ENCODE results near the gene TSEN2. TPM values are rescaled to one million over a fixed set of nuclear protein-coding genes. Genes with fewer than 3 reads are reported as not detected.
A peak's percentile ranks its signal among the peaks of the same experiment; 100 is the strongest.

Gene TSEN2
- total RNA-seq, 2 donors from 2014 or later, result 16.6 to 18.2 TPM

DNA sequence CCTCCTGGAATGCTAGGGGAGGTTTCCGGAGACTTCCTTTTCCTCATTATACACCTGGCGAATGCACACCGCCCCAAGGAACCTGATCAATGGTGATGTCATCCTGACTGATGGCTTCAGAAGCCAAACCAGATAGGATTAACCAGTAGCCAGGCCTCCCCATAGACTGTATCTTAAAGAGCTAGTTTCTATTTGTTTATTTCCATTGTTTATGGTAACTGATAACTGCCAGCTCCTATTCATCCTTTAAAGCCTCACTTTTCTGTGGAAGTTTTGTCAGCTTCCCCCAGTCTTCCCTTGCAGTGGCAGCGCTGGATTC is 61.2 kb downstream of the TSEN2 start, which contains the start of gene MKRN2OS:
TSS of gene MKRN2OS (minus strand) at position 27 of the 319 bp plus-strand sequence. CDS start 35 bp downstream, outside the sequence.
- TF ChIP-seq, protein P1, sequence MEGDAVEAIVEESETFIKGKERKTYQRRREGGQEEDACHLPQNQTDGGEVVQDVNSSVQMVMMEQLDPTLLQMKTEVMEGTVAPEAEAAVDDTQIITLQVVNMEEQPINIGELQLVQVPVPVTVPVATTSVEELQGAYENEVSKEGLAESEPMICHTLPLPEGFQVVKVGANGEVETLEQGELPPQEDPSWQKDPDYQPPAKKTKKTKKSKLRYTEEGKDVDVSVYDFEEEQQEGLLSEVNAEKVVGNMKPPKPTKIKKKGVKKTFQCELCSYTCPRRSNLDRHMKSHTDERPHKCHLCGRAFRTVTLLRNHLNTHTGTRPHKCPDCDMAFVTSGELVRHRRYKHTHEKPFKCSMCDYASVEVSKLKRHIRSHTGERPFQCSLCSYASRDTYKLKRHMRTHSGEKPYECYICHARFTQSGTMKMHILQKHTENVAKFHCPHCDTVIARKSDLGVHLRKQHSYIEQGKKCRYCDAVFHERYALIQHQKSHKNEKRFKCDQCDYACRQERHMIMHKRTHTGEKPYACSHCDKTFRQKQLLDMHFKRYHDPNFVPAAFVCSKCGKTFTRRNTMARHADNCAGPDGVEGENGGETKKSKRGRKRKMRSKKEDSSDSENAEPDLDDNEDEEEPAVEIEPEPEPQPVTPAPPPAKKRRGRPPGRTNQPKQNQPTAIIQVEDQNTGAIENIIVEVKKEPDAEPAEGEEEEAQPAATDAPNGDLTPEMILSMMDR (conservative IDR thresholded peaks at IDR 0.05), result no peak
- no peak within 1 kb of the TSS for H3K27ac ChIP-seq (ENCODE audit: low read depth, low read length)
- WGBS, 2 experiments (ENCODE audit: insufficient coverage in 1 of 2, insufficient read length in 1 of 2), result 60 to 73% methylated on average over 1 to 4 of the region's 4 CpGs
- Mint-ChIP-seq H3K27me3 (ENCODE audit: insufficient read depth) (peaks cover 4% of the 10 kb centered on the region), H3K4me3 (peak within 1 kb of the TSS; percentile 41), H3K27ac (peak within 1 kb of the TSS; percentile 79), H3K9me3 (no peaks in the 10 kb centered on the region), H3K36me3 (ENCODE audit: low read depth) (no peaks in the 10 kb centered on the region), H3K4me1 (peaks cover 20% of the 10 kb centered on the region)
- H3K36me3 ChIP-seq (ENCODE audit: control insufficient read depth, insufficient read depth, low read length), result no peaks in the 10 kb centered on the region
- H3K4me1 ChIP-seq (ENCODE audit: control insufficient read depth, insufficient read depth, low read length), result peaks cover 9% of the 10 kb centered on the region
- peak within 1 kb of the TSS; percentile 45 for H3K4me3 ChIP-seq (ENCODE audit: low read length)
- H3K27me3 ChIP-seq (ENCODE audit: control insufficient read depth, insufficient read depth, low read length, poor library complexity, severe bottlenecking), result peaks cover 6% of the 10 kb centered on the region
- H3K9ac ChIP-seq (ENCODE audit: extremely low read depth, low read length, poor library complexity, severe bottlenecking), result peak within 1 kb of the TSS; percentile 28
- no peaks in the 10 kb centered on the region for H3K9me3 ChIP-seq (ENCODE audit: control insufficient read depth, low read length)
- peak; percentile 75 for DNase-seq

DNA sequence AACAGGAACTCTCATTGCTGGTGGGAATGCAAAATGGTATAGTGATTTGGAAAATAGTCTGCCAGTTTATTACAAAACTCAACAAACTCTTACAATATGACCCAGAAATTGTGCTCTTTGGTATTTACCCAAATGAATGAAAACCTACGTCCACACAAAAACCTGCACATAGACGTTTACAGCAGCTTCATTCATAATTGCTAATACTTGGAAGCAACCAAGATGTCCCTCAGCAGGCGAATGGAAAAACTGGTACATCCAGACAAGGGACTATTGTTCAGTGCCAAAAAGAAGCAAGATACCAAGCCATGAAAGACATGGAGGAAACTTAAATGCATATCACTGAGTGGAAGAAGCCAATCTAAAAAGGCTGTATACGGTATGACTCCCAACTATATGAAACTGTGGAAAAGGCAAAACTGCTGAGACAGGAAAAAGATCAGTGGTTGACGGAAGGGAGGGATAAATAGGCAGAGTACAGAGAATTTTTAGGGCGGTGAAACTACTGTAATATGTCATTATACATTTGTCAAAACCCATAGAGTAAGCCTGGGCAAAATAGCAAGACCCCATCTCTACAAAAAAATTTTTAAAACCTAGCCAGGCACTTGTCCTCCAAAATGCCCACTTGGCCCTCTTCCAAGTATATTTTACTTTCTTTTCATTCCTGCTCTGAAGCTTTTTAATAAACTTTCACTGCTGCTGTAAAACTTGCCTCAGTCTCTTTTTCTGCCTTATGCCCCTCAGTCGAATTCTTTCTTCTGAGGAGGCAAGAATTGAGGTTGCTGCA is 65.9 kb downstream of the TSEN2 start:
- Histone ChIP-seq H3K4me3 (ENCODE audit: low read length) (no peak overlapping the region), H3K36me3 (ENCODE audit: control insufficient read depth, insufficient read depth, low read length) (no peaks in the 10 kb centered on the region), H3K27me3 (ENCODE audit: control insufficient read depth, insufficient read depth, low read length, poor library complexity, severe bottlenecking) (peaks cover 9% of the 10 kb centered on the region), H3K9ac (ENCODE audit: extremely low read depth, low read length, poor library complexity, severe bottlenecking) (no peak overlapping the region), H3K4me1 (ENCODE audit: control insufficient read depth, insufficient read depth, low read length) (peaks cover 3% of the 10 kb centered on the region), H3K9me3 (ENCODE audit: control insufficient read depth, low read length) (no peaks in the 10 kb centered on the region), H3K27ac (ENCODE audit: low read depth, low read length) (no peak overlapping the region)
- Mint-ChIP-seq H3K9me3 (no peaks in the 10 kb centered on the region), H3K4me3 (no peak overlapping the region), H3K27me3 (ENCODE audit: insufficient read depth) (peaks cover 13% of the 10 kb centered on the region), H3K36me3 (ENCODE audit: low read depth) (no peaks in the 10 kb centered on the region), H3K4me1 (peaks cover 11% of the 10 kb centered on the region), H3K27ac (no peak overlapping the region)
- TF ChIP-seq, protein P1 (conservative IDR thresholded peaks at IDR 0.05), result no peak
- no peak for DNase-seq
- WGBS, 2 experiments (ENCODE audit: insufficient coverage in 1 of 2, insufficient read length in 1 of 2), result 82 to 85% methylated on average over 6 to 7 of the region's 7 CpGs

DNA sequence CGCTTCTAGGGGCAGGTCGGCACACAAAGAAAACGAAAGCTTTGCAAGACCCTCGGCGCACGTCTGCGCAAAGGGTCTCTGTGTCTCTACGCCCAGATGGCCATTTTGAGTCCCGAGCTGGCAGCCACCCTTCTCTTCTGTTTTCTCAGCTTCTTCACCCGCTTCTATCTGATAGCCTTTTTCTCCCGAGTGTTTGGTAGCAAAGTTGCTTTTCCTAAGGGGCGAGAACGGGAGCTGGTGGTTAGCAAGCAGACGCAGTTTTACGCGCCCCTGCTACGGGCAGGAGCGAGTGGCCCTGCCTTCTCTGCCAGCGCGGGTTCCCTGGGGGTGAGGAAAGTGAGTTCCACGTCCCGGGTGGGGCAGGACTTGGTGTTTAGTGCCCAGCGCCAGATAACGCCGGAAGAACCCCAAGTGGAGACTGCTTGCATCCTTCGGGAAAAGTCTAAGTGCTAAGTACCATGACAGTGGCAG is 69.7 kb downstream of the TSEN2 start:
- peak; percentile 63 for DNase-seq
- Histone ChIP-seq H3K4me3 (ENCODE audit: low read length) (no peak overlapping the region), H3K27ac (ENCODE audit: low read depth, low read length) (no peak overlapping the region), H3K27me3 (ENCODE audit: control insufficient read depth, insufficient read depth, low read length, poor library complexity, severe bottlenecking) (peaks cover 9% of the 10 kb centered on the region), H3K4me1 (ENCODE audit: control insufficient read depth, insufficient read depth, low read length) (peaks cover 1% of the 10 kb centered on the region), H3K36me3 (ENCODE audit: control insufficient read depth, insufficient read depth, low read length) (no peaks in the 10 kb centered on the region), H3K9ac (ENCODE audit: extremely low read depth, low read length, poor library complexity, severe bottlenecking) (no peak overlapping the region), H3K9me3 (ENCODE audit: control insufficient read depth, low read length) (no peaks in the 10 kb centered on the region)
- no peak overlapping the region for H3K27ac Mint-ChIP-seq
- TF ChIP-seq, protein P1 (conservative IDR thresholded peaks at IDR 0.05), result no peak
- H3K27me3 Mint-ChIP-seq (ENCODE audit: insufficient read depth), result peaks cover 13% of the 10 kb centered on the region
- H3K9me3 Mint-ChIP-seq, result no peaks in the 10 kb centered on the region
- peaks cover 12% of the 10 kb centered on the region for H3K4me1 Mint-ChIP-seq
- H3K4me3 Mint-ChIP-seq, result peak overlapping the region; percentile 49
- no peaks in the 10 kb centered on the region for H3K36me3 Mint-ChIP-seq (ENCODE audit: low read depth)
- 82 to 83% methylated on average over 15 to 26 of the region's 26 CpGs for WGBS, 2 experiments (ENCODE audit: insufficient coverage in 1 of 2, insufficient read length in 1 of 2)
